ENCODE results near the gene TRIM21.
"Not testable (repeated sequence)": the region's sequence is repeated elsewhere in the genome, so short reads cannot be mapped to it uniquely, and the experiment has no call there.

- not testable (repeated sequence) for TF ChIP-seq CTCF (IDR thresholded peaks at IDR 0.05; ENCODE audit: low read depth, low read length); EZH2phosphoT487 (IDR thresholded peaks at IDR 0.05; ENCODE audit: low read depth)
Observed at GRCh38 chr11:4345366-4345765, 48.1 kb downstream of the TRIM21 start.
